Stimulated activated CD4-positive, alpha-beta T cell treated with anti-CD3 and anti-CD28 coated beads, Interleukin-4, amount 100 ng/mL, for 48 hours (primary cell): Measurements from ENCODE around the gene SPEN.

Experiments
- DNase-seq, 2 donors: peaks; one replicate each; pipeline ENCODE4 v3.0.0-alpha.2; 2020; ENCODE audit warnings: low read depth in 2 of 2

SPEN gene

DNA sequence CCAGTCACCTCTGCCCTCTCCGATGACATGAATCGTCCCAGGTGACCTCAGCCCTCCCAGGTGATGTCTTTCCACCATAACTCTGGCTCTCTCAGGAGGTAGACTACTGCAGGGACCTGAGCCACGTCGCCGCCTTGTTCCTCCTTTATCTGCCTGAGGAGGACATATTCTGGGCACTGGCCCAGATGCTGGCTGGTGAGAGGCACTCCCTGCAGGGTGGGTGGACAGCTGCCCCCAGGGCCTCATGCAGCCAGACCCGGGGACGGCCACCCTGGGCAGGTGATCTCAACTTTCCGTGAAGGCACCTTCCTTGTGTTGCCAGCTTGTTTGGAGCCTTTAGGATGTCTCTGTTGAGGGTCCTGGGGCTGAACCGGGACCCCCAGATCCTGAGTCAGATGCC is 142.3 kb downstream of the SPEN start:
- DNase-seq: no peak
